ENCODE measurements around the gene TRPM5.

Gene TRPM5

DNA sequence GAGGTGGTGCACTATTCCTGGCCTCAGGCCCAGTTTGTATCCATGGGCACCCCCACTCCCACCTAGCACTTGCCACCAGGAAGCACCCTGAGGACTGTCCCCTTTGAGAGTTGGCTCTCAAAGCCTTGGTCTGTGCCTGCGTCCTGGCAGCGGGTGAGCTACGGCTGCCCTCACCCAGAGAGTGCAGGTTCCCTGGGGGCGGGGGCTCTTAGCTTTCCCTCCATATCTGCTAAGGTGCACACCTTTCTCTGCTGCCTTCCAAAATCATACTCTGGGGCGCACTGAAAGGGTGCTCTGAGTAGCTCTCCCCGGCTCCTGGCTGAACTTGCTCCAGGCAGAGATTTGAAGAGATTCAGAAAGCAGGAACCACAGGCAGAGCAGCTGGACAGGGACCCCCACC is 7.6 kb upstream of the TRPM5 start:
- no peak for DNase-seq

DNA sequence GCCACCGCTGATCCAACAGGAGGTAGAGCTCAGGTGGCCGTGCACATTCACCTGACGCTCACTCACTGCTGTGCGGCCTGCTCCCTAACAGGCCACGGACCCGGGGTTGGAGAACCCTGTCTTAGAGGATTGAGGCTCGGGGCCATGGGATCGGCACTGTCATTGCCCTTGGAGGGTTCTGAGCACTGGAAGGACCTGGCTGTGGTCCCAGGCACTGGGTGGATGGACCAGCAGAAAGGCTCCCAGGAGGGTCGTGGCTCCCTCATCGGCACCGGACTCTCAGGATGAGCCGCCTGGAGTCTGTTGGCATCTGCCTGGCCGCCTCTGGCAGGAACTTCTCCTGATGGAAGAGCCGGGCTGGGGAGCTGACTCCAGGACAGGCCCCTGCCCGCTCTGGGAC is 7.0 kb upstream of the TRPM5 start:
- no peak for DNase-seq

DNA sequence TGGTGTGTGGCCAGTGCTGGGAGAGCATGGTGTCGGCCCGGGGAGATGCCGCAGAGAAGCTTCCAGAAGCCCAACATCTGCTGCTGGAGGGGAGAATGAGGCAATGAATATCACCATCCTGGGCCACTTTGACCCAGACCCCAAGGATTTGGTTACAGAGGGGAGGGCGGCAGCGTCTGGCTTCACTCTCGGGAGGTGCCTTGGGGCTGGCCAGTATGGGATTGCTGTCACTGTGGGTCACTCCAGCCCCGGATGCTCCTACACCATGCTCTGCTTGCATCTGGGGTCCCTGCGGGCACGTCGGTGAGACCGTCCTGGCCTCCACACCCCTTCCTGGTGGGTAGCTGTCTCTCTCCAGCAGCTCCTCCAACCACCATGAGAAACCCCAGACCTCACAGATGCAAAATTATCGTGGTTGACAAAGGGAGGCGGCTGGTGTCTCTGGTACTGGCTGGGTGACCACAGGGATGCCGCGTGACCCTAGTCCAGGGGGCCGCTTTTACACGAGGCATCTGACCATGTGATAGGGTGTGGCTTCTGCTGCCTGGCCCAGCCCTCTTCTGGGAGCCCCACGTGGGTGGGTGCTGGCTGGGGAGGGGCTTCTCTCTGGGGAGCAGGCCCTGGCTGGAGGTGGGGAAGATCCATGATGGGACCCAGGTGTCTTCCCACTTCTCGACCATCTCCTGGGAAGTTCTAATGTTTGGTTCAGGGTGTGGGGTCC is 6.2 kb upstream of the TRPM5 start:
- DNase-seq: no peak

DNA sequence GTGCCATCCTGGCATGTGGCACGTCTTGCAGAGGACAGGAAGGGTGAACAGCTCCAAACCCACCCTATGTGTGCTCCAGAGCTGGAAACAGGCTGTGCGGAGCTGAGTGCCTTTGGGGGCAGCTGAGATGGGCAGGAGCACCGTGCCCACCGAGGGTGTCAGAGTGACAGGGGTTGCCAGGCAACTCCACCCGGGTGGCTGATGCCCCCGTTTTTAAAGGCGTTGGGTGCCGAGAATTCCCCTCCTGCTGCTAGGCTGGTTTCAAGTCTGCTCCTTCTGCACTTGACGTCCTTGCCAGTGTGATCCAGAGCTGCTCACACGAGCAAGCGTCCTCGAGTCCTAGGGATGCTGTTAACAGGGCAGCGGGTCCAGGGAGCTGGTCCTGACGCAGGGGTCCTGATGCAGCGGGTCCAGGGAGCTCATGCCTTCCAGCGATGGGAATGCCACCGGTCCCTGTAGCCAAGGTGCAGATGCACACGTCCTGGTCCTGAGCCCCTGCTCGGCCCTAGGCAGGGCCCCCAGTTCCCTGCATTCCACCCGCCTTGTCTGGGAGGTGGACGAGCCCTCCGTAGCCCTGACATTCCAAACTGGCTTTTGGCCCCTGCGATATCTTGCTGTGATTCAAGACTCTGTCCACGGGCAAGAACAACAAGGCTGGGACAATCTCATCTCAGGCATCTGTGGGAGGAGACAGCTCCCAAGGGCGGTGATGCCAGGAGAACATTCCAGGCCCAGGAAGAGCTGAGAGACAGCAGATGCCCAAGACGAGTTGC is 5.4 kb upstream of the TRPM5 start:
- no peak for DNase-seq

DNA sequence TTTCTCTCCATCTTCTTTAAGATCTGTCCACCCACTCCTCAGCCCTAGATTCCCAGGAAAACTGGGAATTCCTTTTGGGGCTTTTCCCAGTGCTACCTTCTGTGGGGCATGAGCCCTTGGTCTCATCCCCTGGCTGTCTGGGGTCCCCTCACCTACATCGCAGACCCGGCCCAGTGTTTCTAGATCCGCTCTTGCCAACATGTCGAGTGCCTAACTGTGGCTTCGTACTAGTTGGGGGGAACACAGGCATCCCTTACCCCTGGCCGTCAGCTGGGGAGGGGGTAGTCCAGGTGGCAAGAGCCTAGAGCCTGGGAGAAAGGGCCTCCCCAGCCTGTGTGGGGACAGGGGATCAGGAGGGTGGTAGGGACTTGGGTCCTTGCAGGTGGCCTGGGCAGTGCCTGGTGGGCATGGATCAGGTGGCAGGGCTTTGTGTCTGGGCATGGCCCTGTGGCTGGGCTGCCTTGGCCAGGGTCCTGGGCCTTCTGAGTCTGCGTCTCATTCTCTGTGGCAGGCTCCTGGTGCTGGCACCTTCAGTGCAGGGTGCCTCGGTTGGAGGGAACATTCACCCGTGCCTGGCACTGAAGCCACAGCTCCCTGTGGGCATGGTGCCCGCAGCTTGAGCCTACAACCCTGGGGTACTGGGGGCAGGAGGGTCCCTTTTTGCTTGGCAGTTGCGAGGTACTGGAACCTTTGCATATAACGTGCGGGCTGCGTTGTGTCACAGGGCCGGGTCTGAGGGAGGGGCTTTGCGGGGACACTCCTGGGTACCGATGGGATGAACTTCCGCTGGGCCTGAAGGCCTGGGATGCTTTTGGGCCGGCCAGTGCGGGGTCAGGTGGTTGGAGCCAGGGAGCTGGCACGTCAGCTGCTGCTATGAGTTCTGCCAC is 4.6 kb upstream of the TRPM5 start:
- DNase-seq: no peak

DNA sequence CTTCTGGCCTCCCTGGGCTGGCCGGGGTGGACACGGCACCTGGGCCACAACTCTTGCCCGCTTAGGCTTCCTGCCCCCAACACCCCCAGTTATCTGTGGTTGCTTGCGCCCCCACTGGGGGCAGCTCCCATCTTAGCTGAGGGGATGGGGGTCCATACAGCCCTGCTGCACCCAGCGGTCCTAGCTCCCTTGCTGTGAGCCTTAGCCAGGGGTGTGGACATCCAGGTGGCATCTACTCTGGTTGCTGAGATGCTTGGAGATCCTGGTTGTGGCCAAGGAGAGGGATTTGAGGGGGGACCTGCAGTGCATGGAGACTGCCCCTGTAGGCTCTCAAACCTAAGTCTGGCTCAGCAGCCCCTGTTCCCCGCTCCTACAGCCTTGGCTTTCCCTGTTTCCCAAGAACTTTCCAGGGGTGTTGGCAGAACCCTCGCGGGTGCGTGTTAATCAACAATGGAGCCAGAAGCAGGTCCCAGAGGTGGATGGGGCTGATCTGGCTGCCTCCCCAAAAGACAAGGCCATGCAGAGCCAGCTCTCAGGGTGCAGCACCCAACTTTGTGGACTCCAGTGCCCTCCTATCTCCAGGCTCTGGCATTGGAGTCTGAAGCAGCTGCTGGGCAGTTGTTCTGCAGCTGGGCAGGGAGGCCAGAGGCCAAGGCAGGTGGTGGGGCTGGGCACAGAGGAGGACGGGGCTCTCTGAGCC is 3.8 kb upstream of the TRPM5 start:
- no peak for DNase-seq

DNA sequence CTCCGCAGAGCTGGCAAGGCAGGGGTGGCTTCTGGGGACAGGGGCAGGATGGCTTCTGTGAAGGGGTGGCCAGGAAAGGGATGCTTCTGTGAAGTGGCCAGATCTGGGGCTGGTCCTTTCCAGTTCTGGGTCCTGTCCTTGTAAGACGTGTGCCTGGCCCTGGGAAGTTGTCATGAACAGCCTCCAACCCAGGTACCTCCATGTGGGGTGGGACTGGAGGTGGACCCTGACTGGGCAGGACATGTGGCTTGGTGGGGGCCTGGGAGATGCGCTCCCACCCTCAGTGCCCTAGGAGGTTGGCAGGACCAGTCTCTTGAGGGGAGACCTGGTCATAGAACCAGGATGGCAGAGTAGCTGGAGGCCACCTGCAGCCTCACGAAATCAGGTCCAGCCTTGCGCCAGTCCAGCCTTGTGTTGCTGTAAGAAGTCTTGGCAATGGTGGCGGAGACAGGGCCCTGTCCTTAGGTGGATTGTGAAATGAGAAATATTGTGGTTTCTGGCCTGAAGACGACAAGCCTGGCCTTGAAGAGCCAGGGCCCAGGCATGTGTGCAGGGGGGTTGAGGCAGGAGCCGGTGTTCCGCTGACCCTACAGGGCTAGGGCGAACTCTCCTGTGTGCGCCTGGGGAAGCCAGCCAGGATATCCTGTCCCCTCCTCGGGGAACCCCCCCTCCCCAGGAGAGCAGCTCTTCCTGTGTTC is 3.1 kb upstream of the TRPM5 start:
- DNase-seq: no peak

DNA sequence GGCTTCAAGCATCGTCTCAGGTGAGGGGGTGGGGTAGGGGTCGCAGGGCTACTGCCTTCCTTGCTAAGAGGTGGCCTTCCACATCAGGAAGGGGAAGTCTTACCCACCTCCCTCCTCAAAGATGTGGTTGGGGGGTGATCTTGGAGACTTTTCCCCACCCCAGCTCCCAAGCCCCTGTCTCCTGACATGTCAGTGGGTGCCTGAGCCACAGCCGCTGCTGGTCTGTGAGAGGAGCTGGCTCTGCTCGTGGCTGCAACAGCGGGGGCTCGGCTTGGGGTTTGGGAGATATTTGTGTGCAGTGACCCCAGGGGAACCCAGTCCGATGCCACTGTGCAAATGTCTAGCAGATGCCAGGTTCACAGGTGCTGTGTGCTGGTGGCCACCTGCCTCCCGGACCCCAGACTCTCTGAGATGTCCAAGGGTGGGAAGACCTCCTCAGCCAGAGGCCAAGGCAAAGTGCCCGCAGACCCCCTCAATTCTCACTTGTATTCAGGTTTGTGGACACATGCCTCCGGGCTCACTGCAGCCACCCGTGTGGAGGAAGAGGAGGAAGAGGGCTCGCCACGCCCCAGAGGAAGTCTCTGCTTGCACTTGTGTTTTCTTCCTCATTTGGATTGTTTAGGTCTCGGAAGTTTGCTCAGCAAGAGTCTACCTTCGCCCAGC is 2.4 kb upstream of the TRPM5 start:
- DNase-seq: no peak

DNA sequence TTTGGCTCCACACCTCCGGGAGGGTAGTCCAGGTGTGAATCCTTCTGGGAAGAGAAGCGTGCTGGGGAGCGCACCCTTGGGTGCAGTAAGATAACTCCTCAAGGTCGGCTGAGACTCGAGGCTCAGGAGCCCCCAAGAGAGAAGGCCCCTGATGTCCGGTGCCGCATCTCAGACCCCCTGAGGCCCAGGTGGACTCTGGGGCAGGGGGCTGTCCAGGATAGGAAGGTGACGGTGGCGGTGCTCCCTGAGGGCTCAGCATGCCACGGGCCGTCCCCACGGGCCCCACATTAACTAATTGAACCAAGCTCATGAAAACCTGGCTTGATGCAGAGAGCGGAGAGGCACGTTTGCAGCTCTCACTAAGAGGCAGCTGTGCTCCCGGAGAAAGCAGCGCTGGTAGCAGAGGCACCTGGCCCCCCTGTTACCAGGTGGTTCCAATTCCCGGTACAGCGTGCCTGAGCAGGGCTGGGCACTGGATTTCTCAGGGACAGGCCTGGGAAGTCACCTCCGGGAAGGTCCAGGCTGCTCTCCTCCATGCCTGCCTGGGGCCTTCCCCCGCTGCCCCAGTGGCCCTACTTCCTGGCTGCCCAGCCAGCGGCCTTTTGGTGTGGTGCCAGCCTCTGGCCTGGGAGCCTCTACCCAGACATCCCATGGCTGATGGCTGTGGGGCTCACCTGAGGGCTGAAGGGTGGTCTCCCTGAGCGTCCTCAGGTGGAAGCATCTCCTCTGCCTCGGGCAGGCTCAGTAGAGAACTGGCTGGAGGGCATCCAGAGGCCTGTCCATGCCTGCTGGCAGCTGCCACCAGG is 1.6 kb upstream of the TRPM5 start:
- no peak for DNase-seq

DNA sequence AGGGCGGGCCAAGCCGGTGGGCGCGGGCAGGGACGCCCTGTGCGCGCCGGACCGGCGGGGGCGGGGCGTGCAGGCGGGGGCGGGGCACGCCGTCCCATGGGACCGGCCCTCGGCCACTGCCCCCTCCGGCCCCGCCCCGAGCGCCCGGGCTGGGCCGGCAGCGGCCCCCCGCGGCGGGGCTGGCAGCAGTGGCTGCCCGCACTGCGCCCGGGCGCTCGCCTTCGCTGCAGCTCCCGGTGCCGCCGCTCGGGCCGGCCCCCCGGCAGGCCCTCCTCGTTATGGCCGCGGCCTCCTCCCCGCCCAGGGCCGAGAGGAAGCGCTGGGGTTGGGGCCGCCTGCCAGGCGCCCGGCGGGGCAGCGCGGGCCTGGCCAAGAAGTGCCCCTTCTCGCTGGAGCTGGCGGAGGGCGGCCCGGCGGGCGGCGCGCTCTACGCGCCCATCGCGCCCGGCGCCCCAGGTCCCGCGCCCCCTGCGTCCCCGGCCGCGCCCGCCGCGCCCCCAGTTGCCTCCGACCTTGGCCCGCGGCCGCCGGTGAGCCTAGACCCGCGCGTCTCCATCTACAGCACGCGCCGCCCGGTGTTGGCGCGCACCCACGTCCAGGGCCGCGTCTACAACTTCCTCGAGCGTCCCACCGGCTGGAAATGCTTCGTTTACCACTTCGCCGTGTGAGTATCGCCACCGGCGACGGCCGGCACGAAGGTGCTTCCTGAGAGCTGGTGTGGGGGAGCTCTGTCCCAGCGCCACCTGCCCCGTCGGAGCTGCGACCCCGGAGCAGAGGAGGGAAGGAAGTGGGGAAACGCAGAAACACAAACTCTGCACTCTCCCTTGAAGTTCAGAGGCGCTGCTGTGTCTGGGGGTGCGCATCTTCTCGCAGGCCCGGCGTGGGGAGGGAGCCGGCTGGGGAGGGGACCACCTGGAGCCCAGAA is 769 bp upstream of the TRPM5 start, which contains the start of gene KCNQ1:
KCNQ1 (plus strand) TSS at position 188 of the 925 bp plus-strand sequence; CDS start at position 279, 91 bp downstream.
- no peak for DNase-seq

DNA sequence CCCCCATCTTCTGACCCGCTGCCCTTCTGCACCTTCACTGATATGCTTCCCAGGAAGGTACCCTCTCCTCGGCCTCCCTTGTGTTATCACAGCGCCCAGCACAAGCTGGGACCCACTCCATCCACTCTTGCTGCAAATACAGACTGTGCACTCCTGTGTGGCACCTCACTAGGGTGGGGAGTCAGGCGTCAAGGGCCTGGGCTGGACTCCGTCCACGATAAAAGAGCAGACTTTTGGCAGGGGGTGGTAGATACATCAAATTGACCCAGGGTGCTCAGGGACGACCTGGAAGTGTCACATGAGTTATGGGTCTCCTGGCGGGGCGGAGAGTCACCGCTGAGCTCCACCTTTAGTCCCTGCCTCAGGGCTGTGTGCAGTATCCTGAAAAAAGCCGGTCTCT is 908 bp downstream of the TRPM5 start:
- DNase-seq: no peak

DNA sequence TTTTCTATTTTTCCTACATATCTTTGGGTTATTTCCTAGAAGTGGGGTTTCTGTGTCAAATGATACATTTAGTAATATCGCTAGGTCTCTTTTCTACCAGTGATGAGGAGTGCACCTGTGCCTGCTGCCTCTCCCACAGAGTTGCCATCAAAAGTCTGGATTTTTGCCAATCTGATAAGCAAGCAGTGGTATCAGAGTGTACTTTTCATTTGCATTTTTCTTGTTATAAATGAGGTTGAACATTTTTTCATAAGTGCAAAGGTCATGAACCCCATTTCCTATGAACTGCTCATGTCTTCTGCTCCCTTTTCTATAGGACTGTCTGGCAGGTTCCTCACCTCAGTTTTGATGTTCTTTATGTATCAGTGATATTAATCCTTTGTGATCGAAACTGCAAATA is 1.7 kb downstream of the TRPM5 start:
- no peak for DNase-seq

DNA sequence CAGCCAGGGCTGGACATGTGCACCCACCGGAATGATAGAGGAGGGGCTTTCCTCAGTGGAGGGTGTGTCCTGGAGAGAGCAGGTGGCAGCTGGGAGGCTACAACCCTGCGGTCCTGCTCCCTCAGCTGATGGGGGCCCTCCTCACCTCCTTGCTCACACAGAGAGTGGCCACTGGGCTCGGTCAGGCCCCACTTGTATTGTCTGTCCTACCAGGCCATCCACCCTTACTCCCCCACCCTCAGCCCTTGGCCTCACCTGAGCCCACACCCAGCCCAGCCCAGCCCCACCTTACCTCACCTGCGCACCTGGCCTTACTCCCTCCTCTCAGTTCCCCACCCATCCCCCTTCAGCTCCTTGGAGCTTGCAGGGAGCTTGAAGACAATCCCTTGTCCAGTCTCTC is 3.1 kb downstream of the TRPM5 start:
- no peak for DNase-seq

DNA sequence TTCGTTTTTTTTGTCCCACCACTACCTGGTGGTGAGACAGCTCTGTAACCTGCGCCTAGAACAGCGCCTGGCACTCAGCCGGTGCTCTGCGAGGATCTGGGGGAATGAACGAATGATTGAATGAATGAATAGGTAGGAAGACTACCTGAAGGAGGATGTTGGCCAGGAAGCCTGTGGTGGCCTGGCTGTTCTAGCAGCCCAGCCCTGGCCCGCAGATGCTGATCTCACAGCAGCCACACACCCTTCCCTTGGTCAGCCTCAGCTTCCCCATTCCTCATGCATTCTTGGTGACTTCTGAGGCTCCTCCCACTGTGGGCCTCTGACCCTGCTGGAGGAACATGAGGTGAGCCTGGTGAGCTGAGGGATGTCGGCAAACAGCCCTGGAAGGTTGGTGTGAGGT is 3.7 kb downstream of the TRPM5 start:
- DNase-seq: no peak

DNA sequence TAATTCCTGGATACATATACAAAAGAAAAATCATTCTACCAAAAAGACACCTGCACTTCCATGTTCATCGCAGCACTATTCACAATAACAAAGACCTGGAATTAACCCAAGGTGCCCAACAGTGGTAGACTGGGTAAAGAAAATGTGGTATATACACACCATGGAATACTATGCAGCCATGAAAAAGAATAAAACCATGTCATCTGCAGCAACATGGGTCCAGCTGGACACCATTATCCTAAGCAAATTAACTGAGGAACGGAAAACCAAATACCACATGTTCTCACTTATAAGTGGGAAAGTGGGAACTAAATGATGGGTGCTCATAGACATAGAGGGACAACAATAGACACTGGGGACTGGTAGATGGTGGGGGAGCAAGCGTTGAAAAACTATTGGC is 4.5 kb downstream of the TRPM5 start:
- no peak for DNase-seq

DNA sequence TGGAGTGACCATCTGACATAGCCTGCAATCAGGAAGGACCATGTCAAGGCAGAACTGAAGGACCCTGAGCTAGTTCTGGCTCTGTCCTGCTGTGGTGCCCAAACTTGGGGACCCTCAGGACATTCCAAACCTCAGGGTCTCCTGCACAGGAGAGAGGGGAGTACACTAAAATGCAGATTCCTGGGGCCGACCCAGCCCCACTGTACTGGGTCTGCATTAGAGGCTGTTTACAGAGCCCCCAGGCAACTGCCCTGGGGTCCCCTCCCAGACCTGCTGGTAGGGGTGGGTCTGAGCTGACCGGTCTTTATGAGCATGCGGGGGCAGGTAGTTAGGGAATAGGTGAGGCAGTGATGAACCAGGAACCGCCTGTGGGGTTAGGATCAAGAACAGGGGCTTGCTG is 6.8 kb downstream of the TRPM5 start:
- DNase-seq: no peak

DNA sequence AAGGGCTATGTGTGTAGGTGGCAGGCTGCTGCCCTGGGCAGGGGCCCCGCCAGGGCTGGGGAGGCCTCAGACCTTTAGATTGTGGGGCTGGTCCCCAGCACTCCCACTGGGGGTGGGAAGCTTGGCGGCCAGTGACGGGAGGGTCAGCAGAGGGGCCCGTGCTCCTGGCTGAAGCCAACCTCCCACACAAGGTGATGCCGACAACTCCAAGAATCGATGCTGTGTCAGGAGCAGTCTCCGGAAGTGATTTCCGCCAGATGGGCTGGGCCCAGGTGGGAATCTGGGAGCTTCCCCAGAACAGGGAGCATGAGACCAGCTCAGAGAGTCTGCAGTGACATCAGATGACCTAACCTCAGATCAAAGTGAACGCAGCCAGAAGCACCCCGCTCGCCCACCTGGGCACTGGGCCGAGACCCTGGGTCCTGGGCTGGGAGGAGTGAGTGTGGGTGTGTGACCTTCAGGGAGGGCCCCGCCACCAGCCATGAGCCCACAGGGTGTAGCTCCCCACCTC is 7.7 kb downstream of the TRPM5 start:
- DNase-seq: no peak

DNA sequence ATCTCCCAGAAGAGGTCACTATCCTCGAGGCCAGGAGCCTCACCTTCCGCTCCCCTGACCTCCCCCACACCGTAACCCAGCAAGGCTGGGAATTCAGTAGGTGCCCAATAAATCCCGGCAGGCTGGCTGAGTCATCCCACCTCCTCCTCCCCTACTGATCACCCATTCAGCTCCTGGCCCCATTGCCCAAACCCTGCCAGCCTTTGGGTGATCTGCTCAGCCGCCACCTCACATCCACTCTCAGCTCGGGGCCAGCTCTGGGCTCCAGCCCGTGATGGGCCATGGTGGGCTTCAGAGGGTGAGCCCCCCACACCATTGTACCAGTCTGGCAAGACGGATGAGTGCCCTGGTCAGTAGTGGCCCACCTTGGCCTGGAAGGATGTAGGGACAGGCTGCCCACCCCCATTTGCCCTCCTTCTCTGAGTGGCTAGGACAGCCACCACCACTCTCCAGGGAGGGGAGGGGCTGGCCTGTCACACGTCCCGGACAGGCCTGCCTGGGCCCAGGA is 8.2 kb downstream of the TRPM5 start:
- DNase-seq: no peak

Measured in NCI-H187 treated with DMSO at 0.1 percent for 48 hours (cell line).